ENCODE data around the gene KLF4. TPM values are rescaled to one million over a fixed set of nuclear protein-coding genes. Genes with fewer than 3 reads are reported as not detected.
"Not testable (repeated sequence)": the region's sequence is repeated elsewhere in the genome, so short reads cannot be mapped to it uniquely, and the experiment has no call there.

KLF4 gene
- total RNA-seq, 1 donor from 2014 or later = 143 TPM

DNA sequence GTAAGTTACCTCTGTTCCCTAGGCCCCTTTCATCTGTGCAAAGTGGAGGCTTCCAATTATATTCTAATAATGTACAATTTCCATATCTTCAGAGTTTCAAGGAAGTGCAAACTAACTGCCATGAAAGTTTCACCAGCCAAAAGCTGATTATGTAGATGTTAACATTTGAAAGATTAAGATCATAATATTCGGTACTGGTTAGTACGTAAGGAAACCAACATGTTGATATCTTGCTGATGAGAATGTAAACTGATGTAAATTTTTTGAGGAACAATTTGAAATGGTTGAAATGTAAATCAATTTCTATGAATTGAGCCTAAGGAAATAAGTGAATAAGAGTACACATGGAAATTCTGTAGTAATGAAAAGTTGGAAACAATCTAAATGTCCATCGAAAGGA, 12.9 kb upstream of the KLF4 start:
- Histone ChIP-seq H3K4me3 (no peak overlapping the region), H3K36me3 (no peaks in the 10 kb centered on the region), H3K27me3 (no peaks in the 10 kb centered on the region), H3K4me1 (no peaks in the 10 kb centered on the region), H3K27ac (no peak overlapping the region), H3K9me3 (no peaks in the 10 kb centered on the region)
- DNase-seq (no peak), ATAC-seq (no peak)
- TF ChIP-seq, protein P1, sequence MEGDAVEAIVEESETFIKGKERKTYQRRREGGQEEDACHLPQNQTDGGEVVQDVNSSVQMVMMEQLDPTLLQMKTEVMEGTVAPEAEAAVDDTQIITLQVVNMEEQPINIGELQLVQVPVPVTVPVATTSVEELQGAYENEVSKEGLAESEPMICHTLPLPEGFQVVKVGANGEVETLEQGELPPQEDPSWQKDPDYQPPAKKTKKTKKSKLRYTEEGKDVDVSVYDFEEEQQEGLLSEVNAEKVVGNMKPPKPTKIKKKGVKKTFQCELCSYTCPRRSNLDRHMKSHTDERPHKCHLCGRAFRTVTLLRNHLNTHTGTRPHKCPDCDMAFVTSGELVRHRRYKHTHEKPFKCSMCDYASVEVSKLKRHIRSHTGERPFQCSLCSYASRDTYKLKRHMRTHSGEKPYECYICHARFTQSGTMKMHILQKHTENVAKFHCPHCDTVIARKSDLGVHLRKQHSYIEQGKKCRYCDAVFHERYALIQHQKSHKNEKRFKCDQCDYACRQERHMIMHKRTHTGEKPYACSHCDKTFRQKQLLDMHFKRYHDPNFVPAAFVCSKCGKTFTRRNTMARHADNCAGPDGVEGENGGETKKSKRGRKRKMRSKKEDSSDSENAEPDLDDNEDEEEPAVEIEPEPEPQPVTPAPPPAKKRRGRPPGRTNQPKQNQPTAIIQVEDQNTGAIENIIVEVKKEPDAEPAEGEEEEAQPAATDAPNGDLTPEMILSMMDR (IDR thresholded peaks at IDR 0.05) = no peak
- intact Hi-C loops (cut with DNase I) = no loop called here

DNA sequence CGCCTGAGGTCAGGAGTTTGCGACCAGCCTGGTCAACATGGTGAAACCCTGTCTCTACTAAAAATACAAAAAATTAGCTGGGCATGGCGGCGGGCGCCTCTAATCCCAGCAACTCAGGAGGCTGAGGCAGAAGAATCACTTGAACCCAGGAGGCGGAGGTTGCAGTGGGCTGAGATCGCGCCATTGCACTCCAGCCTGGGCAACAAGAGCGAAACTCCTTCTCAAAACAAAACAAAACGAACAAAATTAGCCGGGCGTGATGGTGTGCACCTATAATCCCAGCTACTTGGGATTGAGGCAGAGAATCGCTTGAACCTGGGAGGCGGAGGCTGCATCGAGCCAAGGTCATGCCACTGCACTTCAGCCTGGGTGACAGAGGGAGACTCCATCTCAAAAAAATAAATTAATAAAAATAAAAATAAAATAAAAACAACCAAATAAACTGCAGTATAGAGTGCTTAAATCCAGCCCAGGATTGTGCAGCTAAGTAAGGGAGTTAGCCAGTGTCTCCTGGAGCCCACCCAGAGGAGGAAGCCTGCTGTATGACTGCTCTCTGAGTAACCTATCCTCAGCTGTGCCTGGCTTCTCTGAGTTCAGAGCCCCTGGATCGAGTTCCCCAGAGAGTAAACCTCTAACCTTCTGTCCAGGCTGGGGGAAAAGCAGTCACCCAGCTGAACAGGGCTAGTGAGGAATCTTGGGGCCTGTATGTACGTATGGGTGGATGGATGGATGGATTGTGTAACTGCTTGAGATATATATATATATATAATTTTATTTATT, 11.0 kb upstream of the KLF4 start:
- DNase-seq; intact Hi-C loops (cut with DNase I); ATAC-seq; H3K36me3 ChIP-seq; H3K4me3 ChIP-seq; H3K27me3 ChIP-seq; H3K27ac ChIP-seq; H3K9me3 ChIP-seq; H3K4me1 ChIP-seq: not testable (repeated sequence)

DNA sequence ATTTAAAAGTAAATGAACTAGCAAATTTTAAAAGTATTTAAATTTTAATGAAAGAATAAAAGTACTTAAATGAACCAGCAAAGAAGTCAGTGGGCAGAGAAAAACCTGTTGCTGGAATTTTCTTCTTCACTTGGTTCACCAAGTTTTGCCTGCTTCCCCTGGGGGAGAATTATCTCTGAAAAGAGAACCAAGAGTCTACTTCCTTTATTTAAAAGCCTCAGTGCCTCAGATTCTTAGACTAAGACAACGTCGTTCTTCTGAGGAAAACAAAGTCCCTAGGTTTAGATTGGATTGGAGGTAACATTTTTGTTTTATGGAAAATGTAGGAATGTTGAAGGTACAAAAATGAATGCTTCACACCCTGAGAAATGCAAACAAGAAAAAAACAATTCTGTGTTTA, 7.4 kb upstream of the KLF4 start:
- Histone ChIP-seq H3K4me1 (no peaks in the 10 kb centered on the region), H3K9me3 (no peaks in the 10 kb centered on the region), H3K36me3 (no peaks in the 10 kb centered on the region), H3K4me3 (no peak overlapping the region), H3K27ac (no peak overlapping the region), H3K27me3 (no peaks in the 10 kb centered on the region)
- TF ChIP-seq, protein P1 (IDR thresholded peaks at IDR 0.05) = no peak
- DNase-seq (no peak), ATAC-seq (no peak)
- intact Hi-C loops (cut with DNase I) = no loop called here

DNA sequence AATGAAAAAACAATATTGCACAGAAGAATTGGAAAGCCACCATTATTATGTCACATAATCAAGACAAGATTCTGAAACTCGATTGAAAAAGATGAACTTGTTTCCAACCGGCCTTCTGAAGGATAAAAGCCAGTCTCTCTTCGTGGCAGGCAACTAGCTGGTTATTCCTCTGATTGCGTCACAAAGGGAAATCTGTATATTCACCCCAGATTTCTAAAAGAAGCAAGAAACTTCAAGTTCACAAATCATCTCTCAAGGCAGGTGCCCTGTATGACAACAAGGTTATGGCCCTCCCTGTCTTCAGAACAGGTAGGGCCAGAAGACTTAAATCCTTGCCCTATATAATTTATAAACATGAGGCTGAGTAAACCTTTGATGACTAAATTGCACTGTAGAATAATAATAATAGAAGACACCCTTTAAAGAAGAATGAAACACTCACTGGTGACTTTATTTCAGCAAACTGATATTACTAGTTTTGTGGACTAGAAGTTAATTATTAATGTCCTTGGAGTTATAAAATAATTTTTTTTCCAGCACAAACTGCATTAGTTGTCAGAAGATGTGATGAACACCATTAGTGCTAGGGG, 2.9 kb upstream of the KLF4 start:
- intact Hi-C loops (cut with DNase I) = no loop called here
- ATAC-seq (no peak), DNase-seq (no peak)
- H3K9me3 ChIP-seq = no peaks in the 10 kb centered on the region
- TF ChIP-seq, protein P1 (IDR thresholded peaks at IDR 0.05) = no peak
- H3K27me3 ChIP-seq = peaks cover 3% of the 10 kb centered on the region
- no peak overlapping the region for H3K27ac ChIP-seq
- H3K36me3 ChIP-seq = no peaks in the 10 kb centered on the region
- H3K4me1 ChIP-seq = peaks cover 18% of the 10 kb centered on the region
- no peak overlapping the region for H3K4me3 ChIP-seq

DNA sequence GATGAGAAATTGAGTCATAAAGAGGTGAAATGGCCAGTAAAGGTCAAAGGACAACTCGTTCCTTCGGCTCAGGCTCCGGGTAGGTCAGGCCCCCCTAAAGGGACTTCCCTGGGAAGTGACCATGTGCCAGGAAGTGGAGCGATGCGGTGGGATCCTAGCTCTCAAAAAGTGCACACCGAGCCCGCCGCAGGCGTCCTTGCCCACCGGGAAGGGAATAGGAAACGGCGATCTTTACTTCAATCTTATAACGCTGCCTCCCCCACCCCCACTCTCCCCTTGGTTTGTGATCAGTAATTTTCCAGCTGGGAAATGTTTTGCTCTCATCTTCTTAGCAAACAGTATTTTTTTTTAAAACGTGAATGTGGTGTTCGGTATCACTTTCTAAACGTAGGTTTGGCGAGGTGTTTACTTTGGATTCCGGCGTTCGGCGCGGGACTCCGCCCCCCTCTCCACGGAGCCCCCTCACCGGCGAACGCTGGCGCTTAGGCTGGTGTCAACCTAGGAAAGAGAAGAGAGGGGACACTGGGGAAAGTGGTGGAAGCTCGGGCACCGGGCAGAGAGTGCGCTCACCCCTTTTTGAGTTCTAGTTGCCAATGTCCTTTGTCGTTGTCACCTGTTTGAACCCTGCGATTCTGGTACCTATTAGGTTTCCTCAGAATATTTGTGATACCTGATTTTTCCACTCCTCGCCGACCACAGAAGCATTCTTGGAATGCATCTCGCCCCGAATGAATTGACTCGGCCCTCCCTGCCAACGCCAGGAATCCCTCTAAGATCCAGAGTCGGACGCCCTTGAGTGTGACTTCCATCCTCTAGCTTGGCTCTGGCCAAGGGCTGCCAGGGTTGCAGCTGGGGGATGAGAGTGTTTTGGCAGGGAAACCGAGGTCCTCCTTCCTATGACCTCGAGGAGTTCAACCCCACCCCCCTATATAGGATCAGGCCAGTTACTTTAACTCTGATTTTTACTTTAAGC, 1.8 kb upstream of the KLF4 start:
- ATAC-seq (no peak), DNase-seq (no peak)
- Histone ChIP-seq H3K27ac (peak overlapping the region; percentile 94), H3K36me3 (no peaks in the 10 kb centered on the region), H3K4me3 (peak overlapping the region; percentile 77), H3K27me3 (peaks cover 3% of the 10 kb centered on the region), H3K9me3 (no peaks in the 10 kb centered on the region), H3K4me1 (peaks cover 18% of the 10 kb centered on the region)
- intact Hi-C loops (cut with DNase I) = no loop called here
- TF ChIP-seq, protein P1 (IDR thresholded peaks at IDR 0.05) = no peak

DNA sequence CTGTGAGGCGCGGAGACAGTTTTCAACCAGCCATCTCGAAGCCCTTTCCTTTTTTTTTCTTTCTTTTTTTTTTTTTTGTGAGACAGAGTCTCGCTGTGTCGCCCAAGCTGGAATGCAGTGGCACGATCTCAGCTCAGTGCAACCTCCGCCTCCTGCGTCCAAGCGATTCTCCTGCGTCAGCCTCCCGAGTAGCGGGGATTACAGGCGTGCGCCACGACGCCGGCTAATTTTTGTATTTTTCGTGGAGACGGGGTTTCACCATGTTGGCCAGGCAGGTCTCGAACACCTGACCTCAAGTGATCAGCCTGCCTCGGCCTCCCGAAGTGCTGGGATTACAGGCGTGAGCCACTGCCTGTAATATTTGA, 1.0 kb upstream of the KLF4 start:
- H3K4me3 ChIP-seq = peak overlapping the region; percentile 77
- H3K36me3 ChIP-seq; intact Hi-C loops (cut with DNase I); DNase-seq; H3K27me3 ChIP-seq; H3K9me3 ChIP-seq; ATAC-seq: not testable (repeated sequence)
- H3K4me1 ChIP-seq = peaks cover 18% of the 10 kb centered on the region
- peak overlapping the region; percentile 94 for H3K27ac ChIP-seq
